ENCODE data around the gene GLS. TPM values are rescaled to one million over a fixed set of nuclear protein-coding genes. Genes with fewer than 3 reads are reported as not detected.
A peak's percentile ranks its signal among the peaks of the same experiment; 100 is the strongest.
"Not testable (repeated sequence)": the region's sequence is repeated elsewhere in the genome, so short reads cannot be mapped to it uniquely, and the experiment has no call there.

Gene GLS
- total RNA-seq, 1 donor: 588 TPM

GRCh38 chr2:190847504-190848081 lies 33.0 kb upstream of the GLS start:
- DNase-seq (ENCODE audit: insufficient read length, low spot score, missing footprints): no peak
- Histone ChIP-seq H4K20me1 (ENCODE audit: insufficient read depth, low read length) (no peaks in the 10 kb centered on the region), H3K79me2 (ENCODE audit: insufficient read depth, low read length) (peaks cover 2% of the 10 kb centered on the region), H3K27ac (ENCODE audit: low read depth, low read length) (no peak overlapping the region), H3K27me3 (ENCODE audit: insufficient read depth, low read length) (no peaks in the 10 kb centered on the region), H2AFZ (ENCODE audit: low read length) (no peak overlapping the region), H3K36me3 (ENCODE audit: insufficient read depth, low read length) (no peaks in the 10 kb centered on the region), H3K4me3 (ENCODE audit: insufficient read depth, low read length) (no peak overlapping the region), H3K9me3 (ENCODE audit: low read depth, low read length) (no peaks in the 10 kb centered on the region), H3K4me2 (ENCODE audit: insufficient read depth, low read length) (peak overlapping the region; percentile 21), H3K4me1 (ENCODE audit: insufficient read depth, low read length) (peaks cover 41% of the 10 kb centered on the region)
- no peak for TF ChIP-seq CTCF (IDR thresholded peaks at IDR 0.05; ENCODE audit: extremely low read depth, low read depth, low read length)

DNA sequence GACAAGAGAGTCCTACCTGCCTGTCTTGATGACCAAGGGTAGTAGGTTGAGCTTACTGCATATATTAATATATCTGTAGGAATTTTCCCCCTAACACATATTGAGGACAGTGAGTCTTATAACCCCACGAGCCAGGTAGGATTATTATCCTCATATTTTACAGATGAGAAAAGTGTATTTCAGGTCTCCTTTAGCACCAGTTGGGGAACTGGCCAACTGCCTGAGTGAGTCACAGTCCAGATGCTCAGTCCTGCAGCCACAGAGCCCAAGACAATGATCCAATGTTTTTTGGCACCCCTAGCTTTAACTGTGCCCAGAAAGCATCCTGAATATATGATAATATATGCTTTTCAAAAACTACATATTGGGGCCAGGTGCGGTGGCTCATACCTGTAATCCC lies 30.8 kb upstream of the GLS start:
- Histone ChIP-seq H3K36me3 (ENCODE audit: insufficient read depth, low read length) (no peaks in the 10 kb centered on the region), H2AFZ (ENCODE audit: low read length) (no peak overlapping the region), H3K27ac (ENCODE audit: low read depth, low read length) (no peak overlapping the region), H3K4me1 (ENCODE audit: insufficient read depth, low read length) (peaks cover 40% of the 10 kb centered on the region), H3K4me2 (ENCODE audit: insufficient read depth, low read length) (peak overlapping the region; percentile 30), H4K20me1 (ENCODE audit: insufficient read depth, low read length) (no peaks in the 10 kb centered on the region), H3K27me3 (ENCODE audit: insufficient read depth, low read length) (no peaks in the 10 kb centered on the region), H3K9me3 (ENCODE audit: low read depth, low read length) (no peaks in the 10 kb centered on the region), H3K4me3 (ENCODE audit: insufficient read depth, low read length) (no peak overlapping the region), H3K79me2 (ENCODE audit: insufficient read depth, low read length) (peaks cover 2% of the 10 kb centered on the region)
- DNase-seq (ENCODE audit: insufficient read length, low spot score, missing footprints): peak; percentile 91
- TF ChIP-seq CTCF (IDR thresholded peaks at IDR 0.05; ENCODE audit: extremely low read depth, low read depth, low read length): no peak

- H3K4me3 ChIP-seq (ENCODE audit: insufficient read depth, low read length); H3K79me2 ChIP-seq (ENCODE audit: insufficient read depth, low read length); H3K9me3 ChIP-seq (ENCODE audit: low read depth, low read length); H3K4me2 ChIP-seq (ENCODE audit: insufficient read depth, low read length); H2AFZ ChIP-seq (ENCODE audit: low read length); DNase-seq (ENCODE audit: insufficient read length, low spot score, missing footprints); H3K27ac ChIP-seq (ENCODE audit: low read depth, low read length); H3K27me3 ChIP-seq (ENCODE audit: insufficient read depth, low read length); H3K36me3 ChIP-seq (ENCODE audit: insufficient read depth, low read length); H4K20me1 ChIP-seq (ENCODE audit: insufficient read depth, low read length): not testable (repeated sequence)
- H3K4me1 ChIP-seq (ENCODE audit: insufficient read depth, low read length): peaks cover 35% of the 10 kb centered on the region
Measured at GRCh38 chr2:190853022-190853421, 27.6 kb upstream of the GLS start.

GRCh38 chr2:190853531-190854383 lies 26.9 kb upstream of the GLS start:
- no peaks in the 10 kb centered on the region for H4K20me1 ChIP-seq (ENCODE audit: insufficient read depth, low read length)
- H3K9me3 ChIP-seq (ENCODE audit: low read depth, low read length): no peaks in the 10 kb centered on the region
- H3K4me3 ChIP-seq (ENCODE audit: insufficient read depth, low read length): no peak overlapping the region
- peak overlapping the region; percentile 70 for H2AFZ ChIP-seq (ENCODE audit: low read length)
- no peak for TF ChIP-seq CTCF (IDR thresholded peaks at IDR 0.05; ENCODE audit: extremely low read depth, low read depth, low read length)
- peaks cover 2% of the 10 kb centered on the region for H3K79me2 ChIP-seq (ENCODE audit: insufficient read depth, low read length)
- DNase-seq (ENCODE audit: insufficient read length, low spot score, missing footprints): peak; percentile 90
- H3K4me1 ChIP-seq (ENCODE audit: insufficient read depth, low read length): peaks cover 43% of the 10 kb centered on the region
- no peaks in the 10 kb centered on the region for H3K27me3 ChIP-seq (ENCODE audit: insufficient read depth, low read length)
- no peaks in the 10 kb centered on the region for H3K36me3 ChIP-seq (ENCODE audit: insufficient read depth, low read length)
- H3K4me2 ChIP-seq (ENCODE audit: insufficient read depth, low read length): peak overlapping the region; percentile 54
- H3K27ac ChIP-seq (ENCODE audit: low read depth, low read length): no peak overlapping the region

All from osteoblast (primary cell).